NCI-H146 (cell line): ENCODE measurements around the gene ARID5A.

Experiments used
- DNase-seq: peaks from one replicate; lab custom pipeline; 2025; lab: John Stamatoyannopoulos, UW

Gene ARID5A

GRCh38 chr2:96527286-96528005 is 9.1 kb upstream of the ARID5A start:
- DNase-seq, result no peak

GRCh38 chr2:96528006-96528699 is 8.4 kb upstream of the ARID5A start:
- no peak for DNase-seq

- DNase-seq, result no peak
These were observed 7.7 kb upstream of the ARID5A start for GRCh38 chr2:96528700-96529375.

GRCh38 chr2:96529376-96530143 is 7.0 kb upstream of the ARID5A start:
- DNase-seq, result no peak

- no peak for DNase-seq
These were observed 6.5 kb upstream of the ARID5A start for GRCh38 chr2:96530144-96530430.

- DNase-seq, result no peak
These were observed 5.8 kb upstream of the ARID5A start for GRCh38 chr2:96530474-96531357.

- no peak for DNase-seq
These were observed 5.2 kb upstream of the ARID5A start for GRCh38 chr2:96531366-96531765.

- DNase-seq, result peak; percentile 91
These were observed 4.6 kb upstream of the ARID5A start for GRCh38 chr2:96531872-96532505.

GRCh38 chr2:96532641-96533291 is 3.8 kb upstream of the ARID5A start:
- DNase-seq, result no peak

- no peak for DNase-seq
These were observed 3.1 kb upstream of the ARID5A start for GRCh38 chr2:96533292-96534073.

GRCh38 chr2:96534141-96534540 is 2.4 kb upstream of the ARID5A start:
- no peak for DNase-seq

GRCh38 chr2:96534701-96535181 is 1.8 kb upstream of the ARID5A start:
- DNase-seq, result peak; percentile 12

GRCh38 chr2:96535331-96535730 is 1.2 kb upstream of the ARID5A start:
- DNase-seq, result no peak

GRCh38 chr2:96537066-96537733 is 648 bp downstream of the ARID5A start:
- peak; percentile 33 for DNase-seq

GRCh38 chr2:96537734-96538486 is 1.4 kb downstream of the ARID5A start:
- no peak for DNase-seq

- DNase-seq, result no peak
These were observed 2.1 kb downstream of the ARID5A start for GRCh38 chr2:96538487-96539214.

- DNase-seq, result no peak
These were observed 2.8 kb downstream of the ARID5A start for GRCh38 chr2:96539215-96539920.
